Germinal center (tissue), 1 donor: ENCODE data around the gene SH3GL2.

ENCODE experiments used
- DNase-seq: peaks from one replicate; pipeline ENCODE4 v3.0.0; 2012; ENCODE audit warnings: mixed read lengths, low spot score

Gene SH3GL2

GRCh38 chr9:17658237-17658636 lies 79.4 kb downstream of the SH3GL2 start:
- DNase-seq: no peak

- DNase-seq: no peak
These were observed 81.3 kb downstream of the SH3GL2 start for GRCh38 chr9:17660158-17660557.

- DNase-seq: no peak
These were observed 86.6 kb downstream of the SH3GL2 start for GRCh38 chr9:17665450-17665849.

GRCh38 chr9:17669206-17669605 lies 90.3 kb downstream of the SH3GL2 start:
- DNase-seq: no peak

- DNase-seq: no peak
These were observed 103.8 kb downstream of the SH3GL2 start for GRCh38 chr9:17682684-17683083.

- no peak for DNase-seq
These were observed 110.0 kb downstream of the SH3GL2 start for GRCh38 chr9:17688834-17689233.

GRCh38 chr9:17694336-17694735 lies 115.5 kb downstream of the SH3GL2 start:
- DNase-seq: no peak

- DNase-seq: no peak
These were observed 116.6 kb downstream of the SH3GL2 start for GRCh38 chr9:17695482-17695881.

- DNase-seq: no peak
These were observed 120.9 kb downstream of the SH3GL2 start for GRCh38 chr9:17699615-17700330.

GRCh38 chr9:17706347-17706746 lies 127.5 kb downstream of the SH3GL2 start:
- no peak for DNase-seq

- DNase-seq: no peak
These were observed 140.2 kb downstream of the SH3GL2 start for GRCh38 chr9:17719053-17719452.

- DNase-seq: no peak
These were observed 143.1 kb downstream of the SH3GL2 start for GRCh38 chr9:17721954-17722353.

GRCh38 chr9:17723656-17724055 lies 144.8 kb downstream of the SH3GL2 start:
- no peak for DNase-seq

- DNase-seq: no peak
These were observed 146.6 kb downstream of the SH3GL2 start for GRCh38 chr9:17725399-17726010.

- no peak for DNase-seq
These were observed 147.4 kb downstream of the SH3GL2 start for GRCh38 chr9:17726298-17726697.

GRCh38 chr9:17730899-17731298 lies 152.0 kb downstream of the SH3GL2 start:
- no peak for DNase-seq

- no peak for DNase-seq
These were observed 152.4 kb downstream of the SH3GL2 start for GRCh38 chr9:17731308-17731707.

- no peak for DNase-seq
These were observed 155.8 kb downstream of the SH3GL2 start for GRCh38 chr9:17734674-17735073.

- no peak for DNase-seq
These were observed 157.0 kb downstream of the SH3GL2 start for GRCh38 chr9:17735859-17736258.

GRCh38 chr9:17739022-17739421 lies 160.2 kb downstream of the SH3GL2 start:
- DNase-seq: no peak

GRCh38 chr9:17739736-17740135 lies 160.9 kb downstream of the SH3GL2 start:
- DNase-seq: no peak

GRCh38 chr9:17742067-17742466 lies 163.2 kb downstream of the SH3GL2 start:
- DNase-seq: no peak

GRCh38 chr9:17744786-17745185 lies 165.9 kb downstream of the SH3GL2 start:
- no peak for DNase-seq

- no peak for DNase-seq
These were observed 171.4 kb downstream of the SH3GL2 start for GRCh38 chr9:17750269-17750668.
